PC-9 (cell line): ENCODE data around the gene SELENOH.

Experiments
- CTCF ChIP-seq: fragments of 200-600 bp; sonication (generic); conservative IDR thresholded peaks from 2 replicates; pipeline ENCODE4 v1.6.1; 2017; ENCODE audit warnings: mixed run types, antibody characterized with exemption, mild to moderate bottlenecking, moderate library complexity
- EZH2 ChIP-seq: fragments of 200-600 bp; sonication (generic); IDR thresholded peaks from 2 replicates; pipeline ENCODE4 v1.8.0; 2017; ENCODE audit warnings: antibody characterized with exemption, low read depth

GRCh38 chr11:57792060-57792541 lies 50.8 kb downstream of the SELENOH start:
- TF ChIP-seq CTCF (no peak), EZH2 (no peak)
